GM12878 (cell line): ENCODE results near the gene BARHL1. TPM values are rescaled to one million over a fixed set of nuclear protein-coding genes. Genes with fewer than 3 reads are reported as not detected.

Experiments used
- ATAC-seq: fragments of 200-7000 bp; cut with Tn5 transposase; 3 replicates; pipeline ENCODE4 v1.9.1; 2020; ENCODE audit warnings: mild to moderate bottlenecking, moderate library complexity
- BruUV-seq: library from RNA; stranded (reverse); fragments of 400-500 nt; replicated peaks from 2 replicates; lab custom pipeline; 2021; lab: Mats Ljungman, UMichigan
- CTCF ChIA-PET: fragments of 300-600 bp; sonication (Branson Sonifier 250); formaldehyde crosslinking; extraction: SDS; loops from one replicate; lab custom pipeline; 2021; ENCODE audit warnings: inconsistent platforms; lab: Yijun Ruan, JAX
- POLR2A ChIA-PET: fragments of 350-600 bp; formaldehyde crosslinking; extraction: SDS; loops from one replicate; lab custom pipeline; 2021; ENCODE audit warnings: inconsistent platforms; lab: Charles Lee
- RAD21 ChIA-PET: fragments of 300-600 bp; sonication (Branson Sonifier 250); formaldehyde crosslinking; loops from one replicate; lab custom pipeline; 2023; ENCODE audit warnings: antibody characterized with exemption; ENCODE audit not compliant: unreplicated experiment; lab: Charles Lee
- SMC1A ChIA-PET: fragments of 300-600 bp; sonication (Branson Sonifier 250); formaldehyde crosslinking; loops from one replicate; lab custom pipeline; 2023; ENCODE audit not compliant: unreplicated experiment, uncharacterized antibody; lab: Charles Lee
- DNase-seq: peaks from one replicate; pipeline ENCODE4 v3.0.0-alpha.2; 2011; ENCODE audit warnings: low read depth, low spot score
- FAIRE-seq: peaks from 3 replicates; lab custom pipeline; 2011; peaks lifted over from hg19 to GRCh38; lab: Jason Lieb, UNC
- H2AFZ ChIP-seq: 2 replicates; pipeline ENCODE4 v1.6.0; 2011; ENCODE audit warnings: low read depth, low read length, control low read depth; ENCODE audit not compliant: control insufficient read depth
- H3K27ac ChIP-seq: 2 replicates; pipeline ENCODE4 v1.5.1; 2011; ENCODE audit warnings: control low read depth; ENCODE audit not compliant: control insufficient read depth, insufficient read depth
- H3K27me3 ChIP-seq, 2 experiments: replicated peaks in 1 of 2; 2 replicates each; pipeline versions ENCODE4 v1.6.0 to v1.6.1; 2011; ENCODE audit warnings: low read length in 1 of 2; ENCODE audit not compliant: control insufficient read depth in 2 of 2, insufficient read depth in 2 of 2
- H3K36me3 ChIP-seq, 2 experiments: 2 replicates each; pipeline ENCODE4 v1.5.1; 2011; ENCODE audit warnings: low read length in 1 of 2; ENCODE audit not compliant: control insufficient read depth in 2 of 2, insufficient read depth in 2 of 2
- H3K4me1 ChIP-seq: 2 replicates; pipeline ENCODE4 v1.6.1; 2011; ENCODE audit warnings: mild to moderate bottlenecking, low read length, moderate library complexity, mixed read lengths; ENCODE audit not compliant: control insufficient read depth, insufficient read depth
- H3K4me2 ChIP-seq: 2 replicates; pipeline ENCODE4 v1.6.0; 2011; ENCODE audit warnings: control low read depth; ENCODE audit not compliant: control insufficient read depth, insufficient read depth
- H3K4me3 ChIP-seq: fragments of 200-600 bp; sonication (generic); 2 replicates; pipeline ENCODE4 v1.5.1; 2016
- H3K79me2 ChIP-seq: 2 replicates; pipeline ENCODE4 v1.6.0; 2011; ENCODE audit warnings: low read length; ENCODE audit not compliant: control insufficient read depth, insufficient read depth
- H3K9ac ChIP-seq: 2 replicates; pipeline ENCODE4 v1.8.0; 2011; ENCODE audit warnings: low read length, control low read depth, mixed read lengths; ENCODE audit not compliant: control insufficient read depth, insufficient read depth
- H3K9me3 ChIP-seq: replicated peaks from 3 replicates; pipeline ENCODE4 v1.5.1; 2011; ENCODE audit warnings: mild to moderate bottlenecking, low read length; ENCODE audit not compliant: control insufficient read depth, insufficient read depth
- H4K20me1 ChIP-seq: 2 replicates; pipeline ENCODE4 v1.6.0; 2011; ENCODE audit not compliant: control insufficient read depth, insufficient read depth
- CBX3 ChIP-seq: fragments of 200-600 bp; sonication (generic); IDR thresholded peaks from 2 replicates; pipeline ENCODE4 v1.6.1; 2016; ENCODE audit warnings: low read depth, borderline replicate concordance
- EED ChIP-seq: sonication (generic); IDR thresholded peaks from 2 replicates; pipeline ENCODE4 v1.6.1; 2016; ENCODE audit warnings: antibody characterized with exemption, low read depth
- GABPA ChIP-seq: IDR thresholded peaks from 2 replicates; pipeline ENCODE4 v1.6.1; 2014; ENCODE audit warnings: antibody characterized with exemption, low read depth, mild to moderate bottlenecking, inconsistent platforms
- HCFC1 ChIP-seq: fragments of 150-350 bp; IDR thresholded peaks from 2 replicates; pipeline ENCODE4 v1.6.1; 2014; ENCODE audit warnings: low read length
- POLR2AphosphoS5 ChIP-seq: IDR thresholded peaks from 2 replicates; pipeline ENCODE4 v1.6.1; 2011; ENCODE audit warnings: mild to moderate bottlenecking, low read length, inconsistent platforms
- SMC3 ChIP-seq: IDR thresholded peaks from 2 replicates; pipeline ENCODE4 v1.6.1; 2011; ENCODE audit warnings: low read length, improper control_type of control experiment, borderline replicate concordance
- WGBS: methylation state at CpG from one replicate; pipeline ENCODE4 v1.1.6; 2016; ENCODE audit warnings: low lambda C conversion rate; ENCODE audit not compliant: insufficient replicate concordance, insufficient coverage; ENCODE audit errors: missing lambda C conversion rate; 5-methylcytosine and 5-hydroxymethylcytosine counted together
- in situ Hi-C: fragments of 300-500 bp; cut with MboI; formaldehyde crosslinking; loops from 9 replicates; pipeline ENCODE4 v1.14.3; 2018; ENCODE audit warnings: mixed read lengths
- intact Hi-C: fragments of 100-400 bp; cut with micrococcal nuclease; formaldehyde crosslinking; loops from one replicate; pipeline ENCODE4 v1.14.2; 2022; ENCODE audit not compliant: unreplicated experiment
- polyA plus RNA-seq, 11 experiments: library from polyadenylated mRNA; depleted of rRNA in 4 of 11; unstranded in 6 of 11; stranded (reverse) in 5 of 11; fragments of >200 nt; fragmentation: Nextera tagmentation in 4 of 11; fragmentation: Illumina TruSeq in 1 of 11; extraction: Ambion mirVana in 4 of 11; extraction: Trizol in 1 of 11; gene quantifications; 1 replicate in 1 of 11; 2 replicates in 10 of 11; pipeline versions ENCODE4 v1.2.1 to v1.2.3, GENCODE V29; 2011 to 2016; ENCODE audit warnings: inconsistent platforms in 2 of 11, missing spikeins in 2 of 11, low read depth in 1 of 11
- total RNA-seq, 4 experiments: library from RNA; depleted of rRNA in 3 of 4; stranded (reverse); fragments of >200 nt in 3 of 4; fragmentation: Illumina TruSeq in 1 of 4; extraction: Trizol in 1 of 4; gene quantifications; 2 replicates each; pipeline versions ENCODE4 v1.2.1 to v1.2.3, GENCODE V29; 2013 to 2021
- TF ChIP-seq, protein P1 (sequence below): fragments of 450-650 bp; IDR thresholded peaks from 2 replicates; pipeline ENCODE4 v1.6.1; 2016; ENCODE audit warnings: mild to moderate bottlenecking, moderate library complexity, borderline replicate concordance
- TF ChIP-seq, protein P2 (sequence below): IDR thresholded peaks from 2 replicates; pipeline ENCODE4 v1.6.1; 2012; ENCODE audit warnings: low read length, inconsistent platforms

Gene BARHL1
- total and polyA plus RNA-seq, 10 of the 15 experiments (the other 5 are each of a cell fraction or from before 2014, with no cell fraction given): not detected

DNA sequence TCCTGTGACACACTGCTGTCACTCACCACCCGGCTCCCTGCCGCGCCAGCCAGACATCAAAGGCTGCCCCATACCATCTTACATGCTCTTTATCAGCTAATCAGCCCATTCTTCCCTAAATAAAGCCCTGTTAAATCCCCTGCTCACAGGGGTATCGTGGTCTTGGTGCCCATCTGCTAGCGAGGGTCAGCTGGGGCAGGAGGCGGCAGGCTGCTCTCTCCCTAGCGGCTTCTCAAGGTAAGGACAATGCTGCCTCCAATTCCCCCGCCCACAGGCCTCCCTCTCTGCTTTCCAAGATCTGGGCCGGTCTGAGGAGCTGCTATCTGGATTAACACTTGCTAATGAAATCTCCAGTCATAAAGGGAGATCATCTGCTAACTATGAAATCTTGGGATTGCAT is 26.8 kb downstream of the BARHL1 start (continued):
- TF ChIP-seq, protein P1, sequence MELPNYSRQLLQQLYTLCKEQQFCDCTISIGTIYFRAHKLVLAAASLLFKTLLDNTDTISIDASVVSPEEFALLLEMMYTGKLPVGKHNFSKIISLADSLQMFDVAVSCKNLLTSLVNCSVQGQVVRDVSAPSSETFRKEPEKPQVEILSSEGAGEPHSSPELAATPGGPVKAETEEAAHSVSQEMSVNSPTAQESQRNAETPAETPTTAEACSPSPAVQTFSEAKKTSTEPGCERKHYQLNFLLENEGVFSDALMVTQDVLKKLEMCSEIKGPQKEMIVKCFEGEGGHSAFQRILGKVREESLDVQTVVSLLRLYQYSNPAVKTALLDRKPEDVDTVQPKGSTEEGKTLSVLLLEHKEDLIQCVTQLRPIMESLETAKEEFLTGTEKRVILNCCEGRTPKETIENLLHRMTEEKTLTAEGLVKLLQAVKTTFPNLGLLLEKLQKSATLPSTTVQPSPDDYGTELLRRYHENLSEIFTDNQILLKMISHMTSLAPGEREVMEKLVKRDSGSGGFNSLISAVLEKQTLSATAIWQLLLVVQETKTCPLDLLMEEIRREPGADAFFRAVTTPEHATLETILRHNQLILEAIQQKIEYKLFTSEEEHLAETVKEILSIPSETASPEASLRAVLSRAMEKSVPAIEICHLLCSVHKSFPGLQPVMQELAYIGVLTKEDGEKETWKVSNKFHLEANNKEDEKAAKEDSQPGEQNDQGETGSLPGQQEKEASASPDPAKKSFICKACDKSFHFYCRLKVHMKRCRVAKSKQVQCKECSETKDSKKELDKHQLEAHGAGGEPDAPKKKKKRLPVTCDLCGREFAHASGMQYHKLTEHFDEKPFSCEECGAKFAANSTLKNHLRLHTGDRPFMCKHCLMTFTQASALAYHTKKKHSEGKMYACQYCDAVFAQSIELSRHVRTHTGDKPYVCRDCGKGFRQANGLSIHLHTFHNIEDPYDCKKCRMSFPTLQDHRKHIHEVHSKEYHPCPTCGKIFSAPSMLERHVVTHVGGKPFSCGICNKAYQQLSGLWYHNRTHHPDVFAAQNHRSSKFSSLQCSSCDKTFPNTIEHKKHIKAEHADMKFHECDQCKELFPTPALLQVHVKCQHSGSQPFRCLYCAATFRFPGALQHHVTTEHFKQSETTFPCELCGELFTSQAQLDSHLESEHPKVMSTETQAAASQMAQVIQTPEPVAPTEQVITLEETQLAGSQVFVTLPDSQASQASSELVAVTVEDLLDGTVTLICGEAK: no peak
- TF ChIP-seq HCFC1: no peak
- no peak for TF ChIP-seq CBX3
- TF ChIP-seq GABPA: no peak

DNA sequence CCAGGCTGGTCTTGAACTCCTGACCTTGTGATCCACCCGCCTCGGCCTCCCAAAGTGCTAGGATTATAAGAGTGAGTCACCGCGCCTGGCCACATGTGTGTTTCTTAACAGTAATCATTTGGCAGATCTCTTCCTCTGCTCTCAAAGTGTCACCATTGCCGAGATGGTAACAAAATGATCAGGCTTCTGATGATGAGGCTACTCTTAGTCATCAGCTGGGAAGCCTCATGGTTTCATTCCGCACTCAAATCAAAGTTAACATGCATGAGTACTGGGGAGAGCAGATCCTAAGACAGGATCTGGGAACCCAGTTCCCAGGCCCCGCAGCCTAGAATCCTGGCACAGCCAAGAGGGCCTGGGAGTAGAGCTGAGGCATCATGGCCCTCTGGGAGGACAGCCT is 27.4 kb downstream of the BARHL1 start:
- CTCF ChIA-PET: no interaction called here
- Histone ChIP-seq H4K20me1 (no peaks in the 10 kb centered on the region), H3K27me3 (no peaks in the 10 kb centered on the region), H3K9ac (no peak overlapping the region), H3K4me3 (no peak overlapping the region)
- TF ChIP-seq EED: no peak
- TF ChIP-seq, protein P2, sequence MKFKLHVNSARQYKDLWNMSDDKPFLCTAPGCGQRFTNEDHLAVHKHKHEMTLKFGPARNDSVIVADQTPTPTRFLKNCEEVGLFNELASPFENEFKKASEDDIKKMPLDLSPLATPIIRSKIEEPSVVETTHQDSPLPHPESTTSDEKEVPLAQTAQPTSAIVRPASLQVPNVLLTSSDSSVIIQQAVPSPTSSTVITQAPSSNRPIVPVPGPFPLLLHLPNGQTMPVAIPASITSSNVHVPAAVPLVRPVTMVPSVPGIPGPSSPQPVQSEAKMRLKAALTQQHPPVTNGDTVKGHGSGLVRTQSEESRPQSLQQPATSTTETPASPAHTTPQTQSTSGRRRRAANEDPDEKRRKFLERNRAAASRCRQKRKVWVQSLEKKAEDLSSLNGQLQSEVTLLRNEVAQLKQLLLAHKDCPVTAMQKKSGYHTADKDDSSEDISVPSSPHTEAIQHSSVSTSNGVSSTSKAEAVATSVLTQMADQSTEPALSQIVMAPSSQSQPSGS: no peak
- no peak for TF ChIP-seq SMC3
- no peak for TF ChIP-seq POLR2AphosphoS5
- TF ChIP-seq, all 136 proteins: peak for 0
- ChIA-PET POLR2A (interaction anchor here (0.5 kb wide), 1 partner anchor 1423 kb away, joined by 3 read pairs; no protein-coding TSS in a partner anchor), RAD21 (no interaction called here), SMC1A (no interaction called here)
- Histone ChIP-seq H3K4me1 (no peaks in the 10 kb centered on the region), H3K36me3 (peaks cover 13 to 25% of the 10 kb centered on the region in 2 experiments; a peak in 3 of 4 replicates), H3K4me2 (no peak overlapping the region), H3K79me2 (no peaks in the 10 kb centered on the region), H3K9me3 (no peaks in the 10 kb centered on the region), H2AFZ (no peak overlapping the region), H3K27ac (no peak overlapping the region)
- no peak for DNase-seq
- no peak for ATAC-seq
- no TSS peak for BruUV-seq
- in situ Hi-C loops (no loop called here), intact Hi-C loops (no loop called here)
- 91% methylated on average over 7 of the region's 7 CpGs for WGBS
- no peak for FAIRE-seq
